ENCODE data around the gene KIDINS220. TPM values are rescaled to one million over a fixed set of nuclear protein-coding genes. Genes with fewer than 3 reads are reported as not detected.

Gene KIDINS220
- total and polyA plus RNA-seq, 9 of the 15 experiments (the other 6 are each of a cell fraction or from before 2014, with no cell fraction given): 15.2 to 48.0 (median 34.4) TPM

DNA sequence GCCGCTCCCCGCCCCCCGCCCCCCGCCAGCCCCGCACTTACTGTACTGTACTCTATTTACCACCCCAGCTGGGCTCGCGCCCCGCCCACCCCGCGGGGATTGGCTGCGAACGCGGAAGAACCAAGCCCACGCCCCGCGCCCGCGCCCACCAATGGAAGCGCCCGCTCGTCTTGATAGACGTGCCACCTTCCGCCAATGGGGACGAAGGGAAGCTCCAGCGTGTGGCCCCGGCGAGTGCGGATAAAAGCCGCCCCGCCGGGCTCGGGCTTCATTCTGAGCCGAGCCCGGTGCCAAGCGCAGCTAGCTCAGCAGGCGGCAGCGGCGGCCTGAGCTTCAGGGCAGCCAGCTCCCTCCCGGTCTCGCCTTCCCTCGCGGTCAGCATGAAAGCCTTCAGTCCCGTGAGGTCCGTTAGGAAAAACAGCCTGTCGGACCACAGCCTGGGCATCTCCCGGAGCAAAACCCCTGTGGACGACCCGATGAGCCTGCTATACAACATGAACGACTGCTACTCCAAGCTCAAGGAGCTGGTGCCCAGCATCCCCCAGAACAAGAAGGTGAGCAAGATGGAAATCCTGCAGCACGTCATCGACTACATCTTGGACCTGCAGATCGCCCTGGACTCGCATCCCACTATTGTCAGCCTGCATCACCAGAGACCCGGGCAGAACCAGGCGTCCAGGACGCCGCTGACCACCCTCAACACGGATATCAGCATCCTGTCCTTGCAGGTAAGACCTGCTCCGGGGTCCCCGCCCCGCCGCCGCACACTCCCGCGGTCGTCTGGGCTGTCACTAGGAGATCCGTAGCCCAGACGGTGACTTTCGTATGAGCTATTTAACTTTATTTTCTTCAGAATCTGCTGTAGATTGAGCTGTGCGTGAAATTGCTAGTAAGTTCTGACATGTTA, 155.4 kb downstream of the KIDINS220 start, which contains the start of gene ID2 (continued):
- TF ChIP-seq, protein P1, sequence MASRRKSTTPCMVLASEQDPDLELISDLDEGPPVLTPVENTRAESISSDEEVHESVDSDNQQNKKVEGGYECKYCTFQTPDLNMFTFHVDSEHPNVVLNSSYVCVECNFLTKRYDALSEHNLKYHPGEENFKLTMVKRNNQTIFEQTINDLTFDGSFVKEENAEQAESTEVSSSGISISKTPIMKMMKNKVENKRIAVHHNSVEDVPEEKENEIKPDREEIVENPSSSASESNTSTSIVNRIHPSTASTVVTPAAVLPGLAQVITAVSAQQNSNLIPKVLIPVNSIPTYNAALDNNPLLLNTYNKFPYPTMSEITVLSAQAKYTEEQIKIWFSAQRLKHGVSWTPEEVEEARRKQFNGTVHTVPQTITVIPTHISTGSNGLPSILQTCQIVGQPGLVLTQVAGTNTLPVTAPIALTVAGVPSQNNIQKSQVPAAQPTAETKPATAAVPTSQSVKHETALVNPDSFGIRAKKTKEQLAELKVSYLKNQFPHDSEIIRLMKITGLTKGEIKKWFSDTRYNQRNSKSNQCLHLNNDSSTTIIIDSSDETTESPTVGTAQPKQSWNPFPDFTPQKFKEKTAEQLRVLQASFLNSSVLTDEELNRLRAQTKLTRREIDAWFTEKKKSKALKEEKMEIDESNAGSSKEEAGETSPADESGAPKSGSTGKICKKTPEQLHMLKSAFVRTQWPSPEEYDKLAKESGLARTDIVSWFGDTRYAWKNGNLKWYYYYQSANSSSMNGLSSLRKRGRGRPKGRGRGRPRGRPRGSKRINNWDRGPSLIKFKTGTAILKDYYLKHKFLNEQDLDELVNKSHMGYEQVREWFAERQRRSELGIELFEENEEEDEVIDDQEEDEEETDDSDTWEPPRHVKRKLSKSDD (conservative IDR thresholded peaks at IDR 0.05; ENCODE audit: low read length): no peak
- TF ChIP-seq, protein P2, sequence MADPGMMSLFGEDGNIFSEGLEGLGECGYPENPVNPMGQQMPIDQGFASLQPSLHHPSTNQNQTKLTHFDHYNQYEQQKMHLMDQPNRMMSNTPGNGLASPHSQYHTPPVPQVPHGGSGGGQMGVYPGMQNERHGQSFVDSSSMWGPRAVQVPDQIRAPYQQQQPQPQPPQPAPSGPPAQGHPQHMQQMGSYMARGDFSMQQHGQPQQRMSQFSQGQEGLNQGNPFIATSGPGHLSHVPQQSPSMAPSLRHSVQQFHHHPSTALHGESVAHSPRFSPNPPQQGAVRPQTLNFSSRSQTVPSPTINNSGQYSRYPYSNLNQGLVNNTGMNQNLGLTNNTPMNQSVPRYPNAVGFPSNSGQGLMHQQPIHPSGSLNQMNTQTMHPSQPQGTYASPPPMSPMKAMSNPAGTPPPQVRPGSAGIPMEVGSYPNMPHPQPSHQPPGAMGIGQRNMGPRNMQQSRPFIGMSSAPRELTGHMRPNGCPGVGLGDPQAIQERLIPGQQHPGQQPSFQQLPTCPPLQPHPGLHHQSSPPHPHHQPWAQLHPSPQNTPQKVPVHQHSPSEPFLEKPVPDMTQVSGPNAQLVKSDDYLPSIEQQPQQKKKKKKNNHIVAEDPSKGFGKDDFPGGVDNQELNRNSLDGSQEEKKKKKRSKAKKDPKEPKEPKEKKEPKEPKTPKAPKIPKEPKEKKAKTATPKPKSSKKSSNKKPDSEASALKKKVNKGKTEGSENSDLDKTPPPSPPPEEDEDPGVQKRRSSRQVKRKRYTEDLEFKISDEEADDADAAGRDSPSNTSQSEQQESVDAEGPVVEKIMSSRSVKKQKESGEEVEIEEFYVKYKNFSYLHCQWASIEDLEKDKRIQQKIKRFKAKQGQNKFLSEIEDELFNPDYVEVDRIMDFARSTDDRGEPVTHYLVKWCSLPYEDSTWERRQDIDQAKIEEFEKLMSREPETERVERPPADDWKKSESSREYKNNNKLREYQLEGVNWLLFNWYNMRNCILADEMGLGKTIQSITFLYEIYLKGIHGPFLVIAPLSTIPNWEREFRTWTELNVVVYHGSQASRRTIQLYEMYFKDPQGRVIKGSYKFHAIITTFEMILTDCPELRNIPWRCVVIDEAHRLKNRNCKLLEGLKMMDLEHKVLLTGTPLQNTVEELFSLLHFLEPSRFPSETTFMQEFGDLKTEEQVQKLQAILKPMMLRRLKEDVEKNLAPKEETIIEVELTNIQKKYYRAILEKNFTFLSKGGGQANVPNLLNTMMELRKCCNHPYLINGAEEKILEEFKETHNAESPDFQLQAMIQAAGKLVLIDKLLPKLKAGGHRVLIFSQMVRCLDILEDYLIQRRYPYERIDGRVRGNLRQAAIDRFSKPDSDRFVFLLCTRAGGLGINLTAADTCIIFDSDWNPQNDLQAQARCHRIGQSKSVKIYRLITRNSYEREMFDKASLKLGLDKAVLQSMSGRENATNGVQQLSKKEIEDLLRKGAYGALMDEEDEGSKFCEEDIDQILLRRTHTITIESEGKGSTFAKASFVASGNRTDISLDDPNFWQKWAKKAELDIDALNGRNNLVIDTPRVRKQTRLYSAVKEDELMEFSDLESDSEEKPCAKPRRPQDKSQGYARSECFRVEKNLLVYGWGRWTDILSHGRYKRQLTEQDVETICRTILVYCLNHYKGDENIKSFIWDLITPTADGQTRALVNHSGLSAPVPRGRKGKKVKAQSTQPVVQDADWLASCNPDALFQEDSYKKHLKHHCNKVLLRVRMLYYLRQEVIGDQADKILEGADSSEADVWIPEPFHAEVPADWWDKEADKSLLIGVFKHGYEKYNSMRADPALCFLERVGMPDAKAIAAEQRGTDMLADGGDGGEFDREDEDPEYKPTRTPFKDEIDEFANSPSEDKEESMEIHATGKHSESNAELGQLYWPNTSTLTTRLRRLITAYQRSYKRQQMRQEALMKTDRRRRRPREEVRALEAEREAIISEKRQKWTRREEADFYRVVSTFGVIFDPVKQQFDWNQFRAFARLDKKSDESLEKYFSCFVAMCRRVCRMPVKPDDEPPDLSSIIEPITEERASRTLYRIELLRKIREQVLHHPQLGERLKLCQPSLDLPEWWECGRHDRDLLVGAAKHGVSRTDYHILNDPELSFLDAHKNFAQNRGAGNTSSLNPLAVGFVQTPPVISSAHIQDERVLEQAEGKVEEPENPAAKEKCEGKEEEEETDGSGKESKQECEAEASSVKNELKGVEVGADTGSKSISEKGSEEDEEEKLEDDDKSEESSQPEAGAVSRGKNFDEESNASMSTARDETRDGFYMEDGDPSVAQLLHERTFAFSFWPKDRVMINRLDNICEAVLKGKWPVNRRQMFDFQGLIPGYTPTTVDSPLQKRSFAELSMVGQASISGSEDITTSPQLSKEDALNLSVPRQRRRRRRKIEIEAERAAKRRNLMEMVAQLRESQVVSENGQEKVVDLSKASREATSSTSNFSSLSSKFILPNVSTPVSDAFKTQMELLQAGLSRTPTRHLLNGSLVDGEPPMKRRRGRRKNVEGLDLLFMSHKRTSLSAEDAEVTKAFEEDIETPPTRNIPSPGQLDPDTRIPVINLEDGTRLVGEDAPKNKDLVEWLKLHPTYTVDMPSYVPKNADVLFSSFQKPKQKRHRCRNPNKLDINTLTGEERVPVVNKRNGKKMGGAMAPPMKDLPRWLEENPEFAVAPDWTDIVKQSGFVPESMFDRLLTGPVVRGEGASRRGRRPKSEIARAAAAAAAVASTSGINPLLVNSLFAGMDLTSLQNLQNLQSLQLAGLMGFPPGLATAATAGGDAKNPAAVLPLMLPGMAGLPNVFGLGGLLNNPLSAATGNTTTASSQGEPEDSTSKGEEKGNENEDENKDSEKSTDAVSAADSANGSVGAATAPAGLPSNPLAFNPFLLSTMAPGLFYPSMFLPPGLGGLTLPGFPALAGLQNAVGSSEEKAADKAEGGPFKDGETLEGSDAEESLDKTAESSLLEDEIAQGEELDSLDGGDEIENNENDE (IDR thresholded peaks at IDR 0.05; ENCODE audit: low read depth, low read length): no peak
- no peak for TF ChIP-seq TEAD4 (IDR thresholded peaks at IDR 0.05; ENCODE audit: low read length)
- TF ChIP-seq TEAD4 (CRISPR knock-in tag; IDR thresholded peaks at IDR 0.05; ENCODE audit: borderline replicate concordance): no peak
- no peak for TF ChIP-seq HEY1 (CRISPR knock-in tag; IDR thresholded peaks at IDR 0.05; ENCODE audit: borderline replicate concordance)
- no peak for TF ChIP-seq ZNF239 (CRISPR knock-in tag; IDR thresholded peaks at IDR 0.05)
- no peak for TF ChIP-seq FOXP1 (CRISPR knock-in tag; IDR thresholded peaks at IDR 0.05)
- TF ChIP-seq BRD9 (IDR thresholded peaks at IDR 0.05; ENCODE audit: low read depth, partially characterized antibody): no peak
- TF ChIP-seq STAT5B (CRISPR knock-in tag; IDR thresholded peaks at IDR 0.05): no peak
- no peak for TF ChIP-seq SNRNP70 (optimal IDR thresholded peaks at IDR 0.05; ENCODE audit: low read depth, low read length)
- TF ChIP-seq ZKSCAN1 (IDR thresholded peaks at IDR 0.05; ENCODE audit: low read depth, low read length): 0 out of 2 replicates have a peak, but pooled peaks have one; percentile 20
- TF ChIP-seq NCOA6 (IDR thresholded peaks at IDR 0.05): no peak

Data from K562 (cell line).